Body of pancreas (tissue), 4 donors: ENCODE data around the gene MYO5B.

Experiments used
- CTCF ChIP-seq, 7 experiments: fragments of 450-650 bp in 4 of 7; fragments of 200-600 bp in 3 of 7; sonication (generic) in 3 of 7; IDR thresholded peaks; one replicate each; pipeline ENCODE4 v1.5.1; 2016 to 2019; ENCODE audit warnings: antibody characterized with exemption in 7 of 7
- POLR2A ChIP-seq, 3 donors: fragments of 450-650 bp; IDR thresholded peaks; one replicate each; pipeline ENCODE4 v1.6.1; 2016; ENCODE audit warnings: antibody characterized with exemption in 3 of 3, mild to moderate bottlenecking in 2 of 3

GRCh38 chr18:49861659-49862058 is 333.3 kb downstream of the MYO5B start:
- TF ChIP-seq CTCF (IDR thresholded peaks at IDR 0.05) (peak in 4 of 7 experiments; percentile 19 to 27 (median 26)), POLR2A (IDR thresholded peaks at IDR 0.05) (no peak)
